Epithelial cell of esophagus (primary cell): ENCODE data around the gene WHRN.
A peak's percentile ranks its signal among the peaks of the same experiment; 100 is the strongest.

ENCODE experiments used
- DNase-seq: peaks from one replicate; pipeline ENCODE4 v3.0.0; 2010; ENCODE audit warnings: low read depth
- H3K4me3 ChIP-seq: 2 replicates; pipeline ENCODE4 v1.5.1; 2011; ENCODE audit warnings: mild to moderate bottlenecking, low read length, control low read depth
- TF ChIP-seq, protein P1 (sequence below): IDR thresholded peaks from 2 replicates; pipeline ENCODE4 v1.5.1; 2011; ENCODE audit warnings: low read depth, mild to moderate bottlenecking, low read length, control low read depth, inconsistent platforms; ENCODE audit not compliant: insufficient read depth; ENCODE audit errors: missing control alignments

Gene WHRN

DNA sequence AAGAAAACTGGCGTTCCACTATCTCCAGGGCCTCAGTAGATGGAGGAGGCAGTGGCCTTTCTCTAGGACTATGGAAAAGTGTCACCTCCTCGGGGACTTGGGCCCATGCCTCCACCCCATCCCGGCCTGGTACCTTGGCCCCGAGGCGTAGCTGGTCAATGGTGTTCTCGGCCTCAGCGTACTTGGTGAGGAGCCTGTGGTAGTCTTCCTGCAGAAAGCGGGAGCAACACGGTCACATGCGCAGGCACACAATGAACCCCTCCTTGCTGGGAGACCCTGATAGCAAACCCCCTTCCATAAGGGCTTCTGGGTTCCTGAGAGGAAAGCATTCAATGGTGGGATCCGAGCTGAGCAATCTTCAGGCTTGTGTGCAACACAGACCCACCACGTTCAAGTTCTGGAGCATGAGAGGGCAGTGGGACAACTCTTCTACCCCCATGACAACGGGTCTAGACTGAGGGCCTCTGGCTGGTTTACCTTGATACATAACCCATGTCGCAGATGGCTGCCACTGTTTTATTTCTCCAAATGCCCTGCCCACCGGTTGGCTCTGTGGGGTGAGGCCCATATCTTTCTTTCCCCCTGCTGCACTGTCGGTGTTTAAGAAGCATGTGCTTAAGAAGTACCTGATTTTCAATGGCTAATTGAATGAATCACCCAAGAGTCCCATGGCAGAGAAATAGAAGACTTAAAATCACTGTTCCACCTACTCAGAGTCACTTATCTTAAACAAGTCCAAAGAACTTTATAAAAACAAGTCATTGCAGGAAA lies 131.1 kb downstream of the WHRN start:
- no peak for DNase-seq
- TF ChIP-seq, protein P1, sequence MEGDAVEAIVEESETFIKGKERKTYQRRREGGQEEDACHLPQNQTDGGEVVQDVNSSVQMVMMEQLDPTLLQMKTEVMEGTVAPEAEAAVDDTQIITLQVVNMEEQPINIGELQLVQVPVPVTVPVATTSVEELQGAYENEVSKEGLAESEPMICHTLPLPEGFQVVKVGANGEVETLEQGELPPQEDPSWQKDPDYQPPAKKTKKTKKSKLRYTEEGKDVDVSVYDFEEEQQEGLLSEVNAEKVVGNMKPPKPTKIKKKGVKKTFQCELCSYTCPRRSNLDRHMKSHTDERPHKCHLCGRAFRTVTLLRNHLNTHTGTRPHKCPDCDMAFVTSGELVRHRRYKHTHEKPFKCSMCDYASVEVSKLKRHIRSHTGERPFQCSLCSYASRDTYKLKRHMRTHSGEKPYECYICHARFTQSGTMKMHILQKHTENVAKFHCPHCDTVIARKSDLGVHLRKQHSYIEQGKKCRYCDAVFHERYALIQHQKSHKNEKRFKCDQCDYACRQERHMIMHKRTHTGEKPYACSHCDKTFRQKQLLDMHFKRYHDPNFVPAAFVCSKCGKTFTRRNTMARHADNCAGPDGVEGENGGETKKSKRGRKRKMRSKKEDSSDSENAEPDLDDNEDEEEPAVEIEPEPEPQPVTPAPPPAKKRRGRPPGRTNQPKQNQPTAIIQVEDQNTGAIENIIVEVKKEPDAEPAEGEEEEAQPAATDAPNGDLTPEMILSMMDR: no peak
- H3K4me3 ChIP-seq: no peak overlapping the region

DNA sequence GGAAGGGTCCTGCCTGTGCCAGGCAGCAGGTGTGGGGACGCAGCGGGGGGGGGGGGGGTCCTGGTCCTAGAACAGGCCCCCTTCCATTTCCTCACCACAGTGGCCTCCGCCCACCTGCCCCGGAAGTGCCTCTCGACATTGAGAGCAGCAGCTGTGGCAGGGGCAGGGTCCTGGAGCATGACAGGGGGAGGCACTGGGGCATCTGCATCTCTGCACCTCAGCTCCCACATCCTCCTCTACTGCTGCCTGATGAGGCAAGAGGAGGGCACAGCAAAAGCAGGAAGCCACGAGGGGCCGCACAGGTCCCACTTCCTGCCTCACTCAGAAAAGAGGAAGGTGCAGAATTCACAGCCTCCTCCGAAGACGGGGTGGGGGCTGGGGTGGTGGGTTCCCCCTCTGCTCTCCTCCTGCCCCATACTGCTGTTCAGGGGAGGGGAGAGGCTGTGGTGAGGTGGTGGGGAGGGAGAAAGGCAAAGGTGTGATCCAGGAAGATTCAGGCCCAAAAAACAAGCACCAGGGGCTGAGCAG lies 132.3 kb downstream of the WHRN start:
- no peak for DNase-seq
- TF ChIP-seq, protein P1: no peak
- H3K4me3 ChIP-seq: no peak overlapping the region

DNA sequence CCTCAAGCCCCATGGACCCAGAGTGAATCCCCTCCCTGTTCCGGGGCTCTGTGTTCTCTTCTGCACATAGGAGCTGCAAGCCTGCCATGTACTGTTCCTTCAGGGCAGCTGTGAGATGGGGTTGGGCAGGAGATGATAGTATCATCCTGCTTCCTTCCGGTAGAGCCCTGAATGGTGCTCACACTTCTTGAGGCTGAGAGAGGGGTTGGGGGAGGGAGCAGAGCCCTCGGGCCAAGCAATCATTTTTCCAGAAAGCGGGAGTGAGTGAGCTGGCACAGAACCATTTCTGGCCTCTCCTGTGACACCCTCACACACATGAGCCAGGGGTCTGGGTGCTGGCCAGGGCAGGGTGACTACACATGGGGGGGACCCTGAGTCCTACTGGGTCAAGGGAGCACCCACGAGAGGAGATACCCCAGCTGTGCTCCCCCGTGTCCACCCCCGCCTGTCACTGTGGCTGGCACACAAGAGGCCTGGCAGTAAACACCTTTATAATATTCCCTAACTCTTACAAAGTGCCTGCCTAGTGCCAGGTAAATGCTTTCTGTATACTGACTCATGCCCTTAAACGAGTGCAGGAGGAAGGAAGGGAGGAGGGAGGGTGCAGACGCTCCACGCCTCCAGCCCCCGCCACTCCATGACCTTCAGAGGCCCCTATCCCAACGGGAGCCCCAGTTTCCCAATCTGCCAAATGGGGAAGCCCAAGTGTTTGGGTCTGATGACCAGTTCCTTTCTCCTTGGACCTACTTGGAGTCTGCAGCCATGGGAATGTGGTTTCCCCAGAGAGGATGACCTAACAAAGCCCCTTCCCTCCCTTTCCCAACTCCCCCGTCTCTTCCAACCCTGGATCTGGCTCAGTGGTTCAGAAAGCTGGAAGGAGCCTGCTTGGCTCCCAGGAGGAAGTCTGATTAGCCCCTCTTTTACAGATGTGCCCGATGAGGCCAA lies 133.0 kb downstream of the WHRN start:
- TF ChIP-seq, protein P1: no peak
- peak; percentile 47 for DNase-seq
- H3K4me3 ChIP-seq: no peak overlapping the region

- H3K4me3 ChIP-seq: no peak overlapping the region
- DNase-seq: no peak
- TF ChIP-seq, protein P1: no peak
Measured at GRCh38 chr9:114371343-114371944, 133.8 kb downstream of the WHRN start.

DNA sequence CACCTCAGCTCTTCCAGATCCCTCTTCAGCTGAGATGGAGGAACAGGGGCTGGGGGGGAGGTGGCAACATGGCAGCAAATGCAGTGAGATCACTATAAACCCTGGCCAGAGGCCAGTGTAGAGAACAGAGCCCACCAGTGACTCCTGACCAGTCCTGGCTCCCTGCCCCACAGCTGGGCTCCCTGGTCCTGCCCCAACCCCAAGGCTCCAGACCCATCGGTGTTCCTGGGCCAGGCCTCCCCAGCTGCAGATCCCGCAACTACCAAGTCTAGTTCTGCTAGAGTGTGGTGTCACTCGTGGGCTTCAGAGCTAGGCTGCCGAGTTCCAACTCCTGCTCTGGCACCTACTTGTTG lies 134.3 kb downstream of the WHRN start:
- no peak overlapping the region for H3K4me3 ChIP-seq
- TF ChIP-seq, protein P1: no peak
- DNase-seq: no peak

- H3K4me3 ChIP-seq: no peak overlapping the region
- TF ChIP-seq, protein P1: no peak
- no peak for DNase-seq
Measured at GRCh38 chr9:114370251-114370967, 134.9 kb downstream of the WHRN start.
